SKM-1 (cell line): ENCODE measurements around the gene SLC11A2.
A peak's percentile ranks its signal among the peaks of the same experiment; 100 is the strongest.
"Not testable (repeated sequence)": the region's sequence is repeated elsewhere in the genome, so short reads cannot be mapped to it uniquely, and the experiment has no call there.

Experiments used
- DNase-seq: peaks from one replicate; lab custom pipeline; 2025; ENCODE audit not compliant: unreplicated experiment; lab: John Stamatoyannopoulos, UW

The SLC11A2 gene

GRCh38 chr12:50951112-50951511 lies 75.1 kb downstream of the SLC11A2 start:
- no peak for DNase-seq

- no peak for DNase-seq
These were observed 76.3 kb downstream of the SLC11A2 start for GRCh38 chr12:50949801-50950302.

GRCh38 chr12:50948798-50949197 lies 77.4 kb downstream of the SLC11A2 start:
- DNase-seq = no peak

GRCh38 chr12:50947933-50948626 lies 78.1 kb downstream of the SLC11A2 start:
- DNase-seq = no peak

DNA sequence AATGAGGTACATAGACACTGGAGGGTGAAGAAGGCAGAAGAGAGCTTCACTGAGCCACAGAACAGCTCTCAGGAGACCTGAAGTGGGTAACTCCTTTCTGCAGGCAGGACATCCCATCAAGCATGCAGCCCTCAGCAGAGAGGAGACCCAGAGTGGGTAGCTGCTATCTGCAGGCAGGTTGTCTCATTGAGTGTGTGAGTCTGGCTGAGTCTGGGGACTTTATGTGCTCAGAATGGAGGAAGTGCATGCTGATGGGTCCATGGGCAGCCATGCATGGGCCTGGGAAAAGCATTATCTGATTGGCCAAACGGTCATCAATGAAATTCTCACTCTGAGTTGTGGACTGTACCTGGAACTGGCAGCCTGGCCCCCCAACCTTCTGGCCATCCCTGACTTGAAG lies 88.5 kb downstream of the SLC11A2 start:
- DNase-seq = no peak

GRCh38 chr12:50936821-50937530 lies 89.2 kb downstream of the SLC11A2 start:
- DNase-seq = no peak

DNA sequence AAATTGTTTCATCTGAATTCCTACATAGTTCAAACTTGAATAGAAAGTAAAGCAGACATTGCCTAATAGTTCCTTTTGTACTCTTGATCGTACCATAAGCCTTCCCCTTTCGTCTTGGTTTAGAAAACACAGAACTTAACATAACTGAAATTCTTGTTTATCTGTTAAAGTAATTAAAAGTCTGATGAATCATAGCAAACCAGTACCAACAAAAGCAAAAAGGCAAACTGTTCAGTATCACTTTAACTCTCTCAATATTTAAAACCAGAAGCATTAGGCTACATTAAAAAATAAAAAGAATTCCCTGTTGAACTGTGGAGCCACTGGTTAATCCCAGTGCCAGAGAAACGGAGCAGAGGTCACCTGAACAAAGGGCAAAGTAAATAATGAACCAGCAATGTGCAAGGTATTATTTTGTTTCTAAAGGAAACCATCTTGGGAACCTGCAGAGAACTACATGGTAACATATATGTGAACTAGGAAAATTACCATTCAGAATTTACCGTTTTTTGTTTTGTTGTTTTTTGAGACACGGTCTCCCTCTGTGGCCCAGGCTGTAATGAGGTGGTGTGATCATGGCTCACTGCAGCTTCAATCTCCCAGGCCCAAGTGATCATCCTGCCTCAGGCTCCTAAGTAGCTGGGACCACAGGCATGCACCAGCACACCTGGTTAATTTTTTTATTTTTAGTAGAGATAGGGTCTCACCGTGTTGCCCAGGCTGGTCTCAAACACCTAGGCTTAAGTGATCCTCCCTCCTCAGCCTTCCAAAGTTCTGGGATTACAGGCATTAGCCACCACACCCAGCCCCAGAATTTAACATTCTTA lies 91.0 kb downstream of the SLC11A2 start:
- no peak for DNase-seq

GRCh38 chr12:50934371-50934851 lies 91.8 kb downstream of the SLC11A2 start:
- peak; percentile 2 for DNase-seq

GRCh38 chr12:50933459-50934124 lies 92.6 kb downstream of the SLC11A2 start:
- no peak for DNase-seq

DNA sequence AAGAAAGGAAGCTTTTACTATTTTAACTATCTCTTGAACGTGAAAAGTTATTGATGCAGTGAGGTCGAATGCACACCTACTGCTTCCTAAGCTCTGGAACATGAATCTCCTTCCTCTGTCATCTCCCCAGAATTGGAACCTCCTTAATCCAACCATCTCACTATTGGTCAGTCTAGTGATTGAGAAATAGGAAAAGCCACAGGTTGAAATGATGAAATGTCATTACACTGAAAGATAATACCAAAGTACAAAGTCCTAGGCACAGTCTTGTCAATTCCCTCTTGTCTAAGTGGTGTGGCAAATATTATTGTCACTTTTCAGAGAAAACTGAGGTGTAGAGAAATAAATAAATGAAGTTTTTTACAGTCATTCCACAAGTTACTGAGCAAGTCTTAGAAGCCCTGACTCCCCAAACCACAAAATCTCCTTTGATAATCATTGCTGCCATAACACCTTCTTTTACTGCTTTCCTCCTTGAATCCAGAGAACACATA lies 93.3 kb downstream of the SLC11A2 start:
- DNase-seq = peak; percentile 20

DNA sequence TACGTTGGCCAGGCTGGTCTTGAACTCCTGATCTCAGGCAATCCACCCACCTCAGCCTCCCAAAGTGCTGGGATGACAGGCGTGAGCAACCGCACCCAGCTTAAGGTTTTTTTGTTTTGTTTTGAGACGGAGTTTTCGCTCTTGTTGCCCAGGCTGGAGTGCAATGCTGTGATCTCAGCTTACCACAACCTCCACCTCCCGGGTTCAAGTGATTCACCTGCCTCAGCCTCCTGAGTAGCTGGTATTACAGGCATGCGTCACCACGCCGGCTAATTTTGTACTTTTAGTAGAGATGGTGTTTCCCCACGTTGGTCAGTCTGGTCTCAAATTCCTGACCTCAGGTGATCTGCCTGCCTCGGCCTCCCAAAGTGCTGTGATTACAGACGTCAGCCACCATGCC lies 95.7 kb downstream of the SLC11A2 start:
- not testable (repeated sequence) for DNase-seq

- no peak for DNase-seq
These were observed 96.4 kb downstream of the SLC11A2 start for GRCh38 chr12:50929831-50930230.
